ENCODE measurements around the gene BACH2. TPM values are rescaled to one million over a fixed set of nuclear protein-coding genes. Genes with fewer than 3 reads are reported as not detected.

BACH2 gene
- total and polyA plus RNA-seq, 4 donors = 0.78 to 17.4 (median 3.2) TPM

DNA sequence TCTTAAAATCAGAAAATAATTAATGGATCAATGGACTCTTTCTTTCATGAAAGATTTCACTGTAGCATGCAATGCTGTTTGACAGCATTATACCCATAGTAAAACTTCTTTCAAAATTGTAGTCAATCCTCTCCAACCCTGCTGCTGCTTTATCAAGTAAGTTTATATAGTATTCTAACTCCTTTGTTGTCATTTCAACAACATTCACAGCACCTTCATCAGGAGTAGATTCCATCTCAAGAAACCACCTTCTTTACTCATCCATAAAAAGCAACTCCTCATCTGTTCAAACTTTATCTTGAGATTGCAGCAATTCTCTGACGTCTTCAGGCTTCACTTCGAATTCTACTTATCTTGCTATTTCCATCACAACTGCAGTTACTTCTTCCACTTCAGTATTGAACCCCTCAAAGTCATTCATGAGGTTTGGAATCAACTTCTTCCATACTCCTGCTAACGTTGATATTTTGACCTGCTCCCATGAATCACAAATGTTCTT lies 26.4 kb upstream of the BACH2 start:
- WGBS, 2 donors = 88 to 93% methylated on average over 3 of the region's 3 CpGs
- Histone ChIP-seq H3K4me3 (no peak overlapping the region), H3K9me3 (ENCODE audit: control insufficient read depth in 4 of 4, insufficient read depth in 3 of 4, low read length in 3 of 4) (no peaks in the 10 kb centered on the region), H3K27ac (ENCODE audit: low read depth in 1 of 2, low read length in 1 of 2) (no peak overlapping the region), H3K27me3 (ENCODE audit: control insufficient read depth in 3 of 3, insufficient read depth in 3 of 3, low read length in 2 of 3) (no peaks in the 10 kb centered on the region), H3K36me3 (ENCODE audit: control insufficient read depth in 4 of 4, insufficient read depth in 4 of 4, low read length in 4 of 4) (no peaks in the 10 kb centered on the region), H3K4me1 (ENCODE audit: control insufficient read depth in 5 of 5, insufficient read depth in 5 of 5, low read length in 5 of 5) (no peaks in the 10 kb centered on the region), H3K9ac (ENCODE audit: insufficient read depth in 1 of 2, low read length in 2 of 2) (no peak overlapping the region)
- ATAC-seq (ENCODE audit: insufficient read depth, low FRiP score) (no peak), DNase-seq (no peak)
- no peak for TF ChIP-seq CTCF (IDR thresholded peaks at IDR 0.05; ENCODE audit: control extremely low read depth, extremely low read depth)

- Histone ChIP-seq H3K4me1 (ENCODE audit: control insufficient read depth in 5 of 5, insufficient read depth in 5 of 5, low read length in 5 of 5) (no peaks in the 10 kb centered on the region), H3K9me3 (ENCODE audit: control insufficient read depth in 4 of 4, insufficient read depth in 3 of 4, low read length in 3 of 4) (no peaks in the 10 kb centered on the region), H3K4me3 (no peak overlapping the region), H3K27ac (ENCODE audit: low read depth in 1 of 2, low read length in 1 of 2) (no peak overlapping the region), H3K27me3 (ENCODE audit: control insufficient read depth in 3 of 3, insufficient read depth in 3 of 3, low read length in 2 of 3) (no peaks in the 10 kb centered on the region), H3K9ac (ENCODE audit: insufficient read depth in 1 of 2, low read length in 2 of 2) (no peak overlapping the region), H3K36me3 (ENCODE audit: control insufficient read depth in 4 of 4, insufficient read depth in 4 of 4, low read length in 4 of 4) (no peaks in the 10 kb centered on the region)
- no peak for DNase-seq
- TF ChIP-seq CTCF (IDR thresholded peaks at IDR 0.05; ENCODE audit: control extremely low read depth, extremely low read depth) = no peak
- ATAC-seq (ENCODE audit: insufficient read depth, low FRiP score) = no peak
- WGBS, 2 donors = 84 to 92% methylated on average over 6 of the region's 6 CpGs
These were observed 23.5 kb upstream of the BACH2 start for GRCh38 chr6:90319979-90320685.

- no peaks in the 10 kb centered on the region for H3K9me3 ChIP-seq (ENCODE audit: control insufficient read depth in 4 of 4, insufficient read depth in 3 of 4, low read length in 3 of 4)
- no peak overlapping the region for H3K9ac ChIP-seq (ENCODE audit: insufficient read depth in 1 of 2, low read length in 2 of 2)
- ATAC-seq (ENCODE audit: insufficient read depth, low FRiP score) = no peak
- no peaks in the 10 kb centered on the region for H3K4me1 ChIP-seq (ENCODE audit: control insufficient read depth in 5 of 5, insufficient read depth in 5 of 5, low read length in 5 of 5)
- H3K36me3 ChIP-seq (ENCODE audit: control insufficient read depth in 4 of 4, insufficient read depth in 4 of 4, low read length in 4 of 4) = no peaks in the 10 kb centered on the region
- H3K27me3 ChIP-seq (ENCODE audit: control insufficient read depth in 3 of 3, insufficient read depth in 3 of 3, low read length in 2 of 3) = peaks cover 0 to 7% (median 0%) of the 10 kb centered on the region in 3 donors
- WGBS, 2 donors = 87 to 91% methylated on average over 1 of the region's 1 CpG
- no peak overlapping the region for H3K4me3 ChIP-seq
- no peak for DNase-seq
- H3K27ac ChIP-seq (ENCODE audit: low read depth in 1 of 2, low read length in 1 of 2) = no peak overlapping the region
- no peak for TF ChIP-seq CTCF (IDR thresholded peaks at IDR 0.05; ENCODE audit: control extremely low read depth, extremely low read depth)
These were observed 22.4 kb upstream of the BACH2 start for GRCh38 chr6:90319044-90319443.
